ENCODE results near the gene TARM1.
A peak's percentile ranks its signal among the peaks of the same experiment; 100 is the strongest.

TARM1 gene

DNA sequence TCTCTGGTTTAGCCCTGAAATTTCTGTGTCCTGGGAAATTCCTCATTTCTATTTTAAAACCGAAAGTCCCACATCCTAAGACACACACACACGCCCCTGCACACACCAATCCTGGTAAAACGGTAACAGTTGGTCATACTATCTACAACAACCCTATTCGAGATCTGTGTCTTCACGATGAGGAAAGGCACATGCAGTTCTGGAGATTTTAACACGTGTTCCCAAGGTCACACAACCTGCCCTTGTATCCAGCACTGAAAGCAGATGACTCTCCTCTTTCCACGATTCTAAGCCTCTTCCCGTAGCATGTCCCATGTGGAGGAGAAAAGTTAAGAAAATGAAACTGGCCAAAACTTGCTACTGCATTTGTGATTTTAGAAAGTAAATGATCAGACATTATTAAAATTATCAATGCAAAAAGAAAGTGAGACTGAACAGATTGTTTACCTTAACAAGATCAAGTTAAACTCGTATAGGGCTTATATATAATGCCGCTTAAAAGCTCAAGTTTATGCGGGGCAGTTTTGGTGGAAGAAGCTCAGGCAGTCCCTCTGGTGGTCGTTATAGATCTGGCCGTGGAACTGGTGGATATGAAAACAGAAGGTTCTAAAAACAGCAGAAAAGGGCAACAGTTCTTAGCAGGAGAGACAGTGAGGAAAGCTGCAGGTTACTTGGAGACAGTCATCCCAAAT, 50.1 kb downstream of the TARM1 start:
- TF ChIP-seq, protein P1, sequence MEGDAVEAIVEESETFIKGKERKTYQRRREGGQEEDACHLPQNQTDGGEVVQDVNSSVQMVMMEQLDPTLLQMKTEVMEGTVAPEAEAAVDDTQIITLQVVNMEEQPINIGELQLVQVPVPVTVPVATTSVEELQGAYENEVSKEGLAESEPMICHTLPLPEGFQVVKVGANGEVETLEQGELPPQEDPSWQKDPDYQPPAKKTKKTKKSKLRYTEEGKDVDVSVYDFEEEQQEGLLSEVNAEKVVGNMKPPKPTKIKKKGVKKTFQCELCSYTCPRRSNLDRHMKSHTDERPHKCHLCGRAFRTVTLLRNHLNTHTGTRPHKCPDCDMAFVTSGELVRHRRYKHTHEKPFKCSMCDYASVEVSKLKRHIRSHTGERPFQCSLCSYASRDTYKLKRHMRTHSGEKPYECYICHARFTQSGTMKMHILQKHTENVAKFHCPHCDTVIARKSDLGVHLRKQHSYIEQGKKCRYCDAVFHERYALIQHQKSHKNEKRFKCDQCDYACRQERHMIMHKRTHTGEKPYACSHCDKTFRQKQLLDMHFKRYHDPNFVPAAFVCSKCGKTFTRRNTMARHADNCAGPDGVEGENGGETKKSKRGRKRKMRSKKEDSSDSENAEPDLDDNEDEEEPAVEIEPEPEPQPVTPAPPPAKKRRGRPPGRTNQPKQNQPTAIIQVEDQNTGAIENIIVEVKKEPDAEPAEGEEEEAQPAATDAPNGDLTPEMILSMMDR (IDR thresholded peaks at IDR 0.05; ENCODE audit: low read depth, low read length), result peak; percentile 49
- H3K4me3 ChIP-seq (replicated peaks in 1 of 2; ENCODE audit: low read depth in 2 of 2, low read length in 2 of 2), result no peak overlapping the region
- peak; percentile 41 to 48 for DNase-seq (ENCODE audit: low read depth in 2 of 2)

DNA sequence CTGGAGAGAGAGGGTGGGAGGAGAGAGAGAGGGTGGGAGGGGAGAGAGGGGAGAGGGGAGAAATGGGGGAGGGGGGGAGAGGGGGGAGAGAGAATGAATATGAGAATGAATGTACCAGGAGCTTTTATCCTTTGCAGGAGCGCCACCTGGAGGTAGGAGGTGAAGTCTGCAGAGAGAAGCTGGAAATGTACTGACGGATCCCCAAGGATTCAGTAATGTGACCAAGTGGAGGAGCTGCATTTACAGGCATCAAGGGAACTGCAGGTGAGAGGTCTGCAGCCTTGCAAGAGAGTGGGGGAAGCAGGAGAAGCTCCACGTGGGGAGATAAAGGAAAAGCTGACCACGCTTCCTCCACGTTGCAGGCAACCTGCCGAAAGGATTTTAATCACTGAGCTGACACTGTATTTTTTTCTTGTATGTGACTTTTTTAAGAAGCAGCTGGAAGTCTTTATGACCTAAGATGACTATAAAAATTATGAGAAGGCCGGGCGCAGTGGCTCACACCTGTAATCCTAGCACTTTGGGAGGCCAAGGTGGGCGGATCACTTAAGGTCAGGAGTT, 51.2 kb downstream of the TARM1 start:
- H3K4me3 ChIP-seq (replicated peaks in 1 of 2; ENCODE audit: low read depth in 2 of 2, low read length in 2 of 2), result no peak overlapping the region
- peak; percentile 79 to 81 for DNase-seq (ENCODE audit: low read depth in 2 of 2)
- TF ChIP-seq, protein P1 (IDR thresholded peaks at IDR 0.05; ENCODE audit: low read depth, low read length), result peak; percentile 72

DNA sequence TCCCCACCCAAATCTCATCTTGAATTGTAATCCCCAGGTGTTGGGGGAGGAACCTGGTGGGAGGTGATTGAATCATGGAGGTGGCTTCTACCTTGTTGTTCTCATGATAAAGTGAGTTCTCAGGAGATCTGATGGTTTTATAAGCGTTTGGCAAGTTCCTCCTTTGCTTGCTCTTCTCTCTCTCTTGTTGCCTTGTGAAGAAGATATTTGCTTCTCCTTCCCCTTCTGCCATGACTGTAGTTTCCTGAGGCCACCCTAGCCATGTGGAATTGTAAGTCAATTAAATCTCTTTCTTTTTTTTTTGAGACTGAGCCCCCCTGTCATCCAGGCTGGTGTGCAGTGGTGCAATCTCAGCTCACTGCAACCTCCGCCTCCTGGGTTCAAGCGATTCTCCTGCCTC, 51.9 kb downstream of the TARM1 start:
- no peak overlapping the region for H3K4me3 ChIP-seq (replicated peaks in 1 of 2; ENCODE audit: low read depth in 2 of 2, low read length in 2 of 2)
- no peak for DNase-seq (ENCODE audit: low read depth in 2 of 2)
- TF ChIP-seq, protein P1 (IDR thresholded peaks at IDR 0.05; ENCODE audit: low read depth, low read length), result no peak

DNA sequence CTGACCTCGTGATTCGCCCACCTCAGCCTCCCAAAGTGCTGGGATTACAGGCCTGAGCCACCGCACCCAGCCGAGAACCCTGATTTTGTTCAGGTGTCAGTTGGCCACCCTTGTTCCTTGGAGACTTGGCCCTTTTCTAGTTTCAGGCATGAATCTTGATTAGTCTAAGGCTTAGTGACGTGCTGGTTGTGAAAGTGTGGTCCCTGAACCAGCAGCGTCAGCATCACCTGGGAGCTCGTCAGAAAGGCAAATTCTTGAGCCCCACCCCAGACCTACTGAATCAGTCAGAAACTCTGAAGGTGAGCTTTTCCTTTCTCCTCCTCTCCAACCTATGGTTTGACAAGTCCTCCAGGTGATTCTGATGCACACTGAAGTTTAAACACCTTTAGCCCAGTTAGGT, 54.5 kb downstream of the TARM1 start:
- no peak overlapping the region for H3K4me3 ChIP-seq (replicated peaks in 1 of 2; ENCODE audit: low read depth in 2 of 2, low read length in 2 of 2)
- DNase-seq (ENCODE audit: low read depth in 2 of 2), result no peak
- TF ChIP-seq, protein P1 (IDR thresholded peaks at IDR 0.05; ENCODE audit: low read depth, low read length), result no peak

DNA sequence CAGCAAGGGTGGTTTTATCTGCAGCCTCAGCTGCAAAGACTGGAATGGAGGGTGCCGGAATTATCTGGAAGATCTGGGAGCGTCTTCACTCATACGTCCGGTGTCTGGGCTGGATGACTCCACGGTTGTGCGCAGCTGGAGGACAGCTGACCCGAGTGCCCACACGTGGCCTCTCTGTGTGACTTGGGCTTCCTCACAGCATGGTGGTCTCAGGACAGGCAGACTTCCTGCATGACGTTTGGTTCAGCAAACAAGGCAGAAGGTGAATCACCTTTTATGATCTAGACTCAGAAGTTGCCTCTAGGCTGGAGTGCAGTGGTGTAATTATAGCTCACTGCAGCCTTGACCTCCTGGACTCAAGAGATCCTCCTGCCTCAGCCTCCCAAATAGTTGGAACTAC, 56.5 kb downstream of the TARM1 start:
- TF ChIP-seq, protein P1 (IDR thresholded peaks at IDR 0.05; ENCODE audit: low read depth, low read length), result no peak
- DNase-seq (ENCODE audit: low read depth in 2 of 2), result peak in 1 of 2 donors; percentile 24

DNA sequence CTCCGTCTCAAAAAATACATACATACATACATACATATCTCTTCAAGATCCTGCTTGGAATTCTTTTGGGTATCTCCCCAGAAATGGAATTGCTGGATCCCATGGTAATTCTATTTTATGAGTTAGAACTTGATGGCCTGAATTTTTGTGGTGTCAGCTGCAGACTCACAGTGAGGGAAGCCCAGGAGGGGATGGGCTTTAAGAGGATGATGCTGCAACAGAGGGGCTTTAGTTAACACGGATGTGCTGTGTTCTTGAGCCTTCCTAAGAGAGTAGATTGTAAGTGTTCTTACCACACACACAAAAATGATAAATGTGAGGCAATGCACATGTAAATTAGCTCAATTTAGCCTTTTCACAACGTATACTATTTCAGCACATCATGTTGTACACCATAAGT, 58.0 kb downstream of the TARM1 start:
- TF ChIP-seq, protein P1 (IDR thresholded peaks at IDR 0.05; ENCODE audit: low read depth, low read length), result no peak
- no peak for DNase-seq (ENCODE audit: low read depth in 2 of 2)

More for the DNA sequence above, 56.5 kb downstream of the TARM1 start:
- no peak overlapping the region for H3K4me3 ChIP-seq (replicated peaks in 1 of 2; ENCODE audit: low read depth in 2 of 2, low read length in 2 of 2)

More for the DNA sequence above, 58.0 kb downstream of the TARM1 start:
- no peak overlapping the region for H3K4me3 ChIP-seq (replicated peaks in 1 of 2; ENCODE audit: low read depth in 2 of 2, low read length in 2 of 2)

Data from cardiac fibroblast (primary cell).